ENCODE results near the gene ZNF416. TPM values are rescaled to one million over a fixed set of nuclear protein-coding genes. Genes with fewer than 3 reads are reported as not detected.

ZNF416 gene
- total and polyA plus RNA-seq, 2 experiments from 2014 or later: 4.3 to 11.9 TPM

DNA sequence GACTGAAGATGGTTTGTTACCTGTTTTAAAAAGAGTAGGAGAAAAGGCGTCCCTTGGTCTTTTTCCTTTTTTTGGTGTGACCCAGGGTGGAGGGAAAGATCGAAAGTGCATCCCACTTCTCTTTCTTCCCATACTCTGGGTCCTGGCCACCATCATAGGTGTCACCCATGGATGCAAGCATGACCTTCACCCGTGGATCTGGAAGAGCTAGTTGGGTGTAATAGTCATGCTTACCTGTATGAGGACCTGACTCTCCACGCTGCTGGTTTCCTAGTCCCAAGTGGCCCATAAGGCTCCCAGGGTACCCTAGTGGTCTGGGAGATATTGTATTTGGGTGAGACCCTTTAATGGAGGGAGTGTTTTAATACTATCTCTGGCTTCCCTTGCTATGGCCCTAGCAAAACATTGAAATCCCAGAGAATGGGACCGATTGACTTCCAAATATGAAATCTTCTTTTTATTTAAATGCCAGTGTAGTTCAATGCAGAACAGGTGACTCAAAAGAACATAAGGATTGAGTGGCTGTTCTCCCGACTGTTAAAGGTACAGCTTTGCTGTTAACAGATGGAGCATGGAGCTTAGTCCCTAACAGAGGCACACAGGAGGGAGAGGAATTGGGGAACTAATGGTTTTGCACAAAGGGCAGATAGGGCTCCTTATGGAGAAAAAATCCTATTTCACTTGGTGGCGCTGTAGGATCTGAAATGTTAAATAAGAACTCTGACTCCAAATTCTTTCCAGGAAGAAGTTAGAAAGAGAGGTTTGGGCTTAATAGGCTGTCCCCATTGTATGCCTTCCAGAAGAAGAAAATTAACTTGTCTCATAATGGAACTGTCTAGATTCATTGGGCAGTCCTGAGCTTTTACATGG, 12.1 kb downstream of the ZNF416 start:
- Histone ChIP-seq H3K9me2 (ENCODE audit: insufficient read depth) (no peaks in the 10 kb centered on the region), H3K79me2 (replicated peaks; ENCODE audit: insufficient read depth) (no peaks in the 10 kb centered on the region), H3K27ac (ENCODE audit: low read depth) (no peak overlapping the region), H3K4me1 (ENCODE audit: insufficient read depth) (no peaks in the 10 kb centered on the region), H3K27me3 (ENCODE audit: insufficient read depth) (no peaks in the 10 kb centered on the region), H3K36me3 (ENCODE audit: insufficient read depth) (peaks cover 8% of the 10 kb centered on the region), H2AFZ (no peak overlapping the region), H3F3A (replicated peaks; ENCODE audit: low read depth) (no peaks in the 10 kb centered on the region), H4K20me1 (replicated peaks; ENCODE audit: insufficient read depth) (no peaks in the 10 kb centered on the region), H3K4me3 (no peak overlapping the region), H3K4me2 (no peak overlapping the region)
- Mint-ChIP-seq H3K27me3 (ENCODE audit: insufficient read depth, low read depth, poor library complexity) (peaks cover 4% of the 10 kb centered on the region), H3K36me3 (ENCODE audit: low read depth) (peaks cover 56% of the 10 kb centered on the region), H3K4me1 (no peaks in the 10 kb centered on the region), H3K4me3 (no peak overlapping the region), H3K9me3 (peaks cover 98% of the 10 kb centered on the region), H3K27ac (no peak overlapping the region)
- TF ChIP-seq NANOG (IDR thresholded peaks at IDR 0.05; ENCODE audit: borderline replicate concordance) (no peak), ZNF114 (CRISPR knock-in tag; IDR thresholded peaks at IDR 0.05) (no peak), EZH2phosphoT487 (IDR thresholded peaks at IDR 0.05; ENCODE audit: unreplicated experiment) (no peak), ZNF331 (CRISPR knock-in tag; IDR thresholded peaks at IDR 0.05; ENCODE audit: low read depth) (no peak), POLR2AphosphoS5 (IDR thresholded peaks at IDR 0.05; ENCODE audit: low read depth) (no peak), STAT1 (IDR thresholded peaks at IDR 0.05; ENCODE audit: unreplicated experiment) (no peak), CTCF (conservative IDR thresholded peaks at IDR 0.05; ENCODE audit: low read depth in 2 of 2) (no peak; a peak in 1 of 4 replicates), CREB1 (CRISPR knock-in tag; IDR thresholded peaks at IDR 0.05; ENCODE audit: low read depth) (no peak), ZNF462 (CRISPR knock-in tag; IDR thresholded peaks at IDR 0.05) (no peak), JUNB (IDR thresholded peaks at IDR 0.05; ENCODE audit: unreplicated experiment) (no peak), EZH2 (IDR thresholded peaks at IDR 0.05; ENCODE audit: low read depth, unreplicated experiment) (no peak)
- TF ChIP-seq, protein P1, sequence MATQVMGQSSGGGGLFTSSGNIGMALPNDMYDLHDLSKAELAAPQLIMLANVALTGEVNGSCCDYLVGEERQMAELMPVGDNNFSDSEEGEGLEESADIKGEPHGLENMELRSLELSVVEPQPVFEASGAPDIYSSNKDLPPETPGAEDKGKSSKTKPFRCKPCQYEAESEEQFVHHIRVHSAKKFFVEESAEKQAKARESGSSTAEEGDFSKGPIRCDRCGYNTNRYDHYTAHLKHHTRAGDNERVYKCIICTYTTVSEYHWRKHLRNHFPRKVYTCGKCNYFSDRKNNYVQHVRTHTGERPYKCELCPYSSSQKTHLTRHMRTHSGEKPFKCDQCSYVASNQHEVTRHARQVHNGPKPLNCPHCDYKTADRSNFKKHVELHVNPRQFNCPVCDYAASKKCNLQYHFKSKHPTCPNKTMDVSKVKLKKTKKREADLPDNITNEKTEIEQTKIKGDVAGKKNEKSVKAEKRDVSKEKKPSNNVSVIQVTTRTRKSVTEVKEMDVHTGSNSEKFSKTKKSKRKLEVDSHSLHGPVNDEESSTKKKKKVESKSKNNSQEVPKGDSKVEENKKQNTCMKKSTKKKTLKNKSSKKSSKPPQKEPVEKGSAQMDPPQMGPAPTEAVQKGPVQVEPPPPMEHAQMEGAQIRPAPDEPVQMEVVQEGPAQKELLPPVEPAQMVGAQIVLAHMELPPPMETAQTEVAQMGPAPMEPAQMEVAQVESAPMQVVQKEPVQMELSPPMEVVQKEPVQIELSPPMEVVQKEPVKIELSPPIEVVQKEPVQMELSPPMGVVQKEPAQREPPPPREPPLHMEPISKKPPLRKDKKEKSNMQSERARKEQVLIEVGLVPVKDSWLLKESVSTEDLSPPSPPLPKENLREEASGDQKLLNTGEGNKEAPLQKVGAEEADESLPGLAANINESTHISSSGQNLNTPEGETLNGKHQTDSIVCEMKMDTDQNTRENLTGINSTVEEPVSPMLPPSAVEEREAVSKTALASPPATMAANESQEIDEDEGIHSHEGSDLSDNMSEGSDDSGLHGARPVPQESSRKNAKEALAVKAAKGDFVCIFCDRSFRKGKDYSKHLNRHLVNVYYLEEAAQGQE (IDR thresholded peaks at IDR 0.05; ENCODE audit: unreplicated experiment): no peak
- TF ChIP-seq, protein P2, sequence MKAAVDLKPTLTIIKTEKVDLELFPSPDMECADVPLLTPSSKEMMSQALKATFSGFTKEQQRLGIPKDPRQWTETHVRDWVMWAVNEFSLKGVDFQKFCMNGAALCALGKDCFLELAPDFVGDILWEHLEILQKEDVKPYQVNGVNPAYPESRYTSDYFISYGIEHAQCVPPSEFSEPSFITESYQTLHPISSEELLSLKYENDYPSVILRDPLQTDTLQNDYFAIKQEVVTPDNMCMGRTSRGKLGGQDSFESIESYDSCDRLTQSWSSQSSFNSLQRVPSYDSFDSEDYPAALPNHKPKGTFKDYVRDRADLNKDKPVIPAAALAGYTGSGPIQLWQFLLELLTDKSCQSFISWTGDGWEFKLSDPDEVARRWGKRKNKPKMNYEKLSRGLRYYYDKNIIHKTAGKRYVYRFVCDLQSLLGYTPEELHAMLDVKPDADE (IDR thresholded peaks at IDR 0.05): no peak
- peak; percentile 60 for DNase-seq (ENCODE audit: low spot score)
- ATAC-seq: no peak
